Measurements from ENCODE around the gene KCTD21. TPM values are rescaled to one million over a fixed set of nuclear protein-coding genes. Genes with fewer than 3 reads are reported as not detected.

KCTD21 gene
- total RNA-seq, 1 donor from 2014 or later = 0.90 TPM

GRCh38 chr11:78200061-78200460 lies 11.6 kb upstream of the KCTD21 start:
- Histone ChIP-seq H3K9ac (no peak overlapping the region), H3K27me3 (no peaks in the 10 kb centered on the region), H3K4me1 (no peaks in the 10 kb centered on the region), H3F3A (ENCODE audit: low read depth) (no peaks in the 10 kb centered on the region), H2AFZ (replicated peaks) (no peak overlapping the region), H3K27ac (no peak overlapping the region), H3K36me3 (no peaks in the 10 kb centered on the region), H3K4me2 (no peak overlapping the region), H3K79me2 (ENCODE audit: low read depth) (no peaks in the 10 kb centered on the region), H4K20me1 (ENCODE audit: low read depth) (no peaks in the 10 kb centered on the region), H3K4me3 (no peak overlapping the region), H3K9me3 (ENCODE audit: low read depth) (no peaks in the 10 kb centered on the region)
- Mint-ChIP-seq H3K27ac (no peak overlapping the region), H3K4me1 (peaks cover 7% of the 10 kb centered on the region), H3K36me3 (peaks cover 15% of the 10 kb centered on the region), H3K27me3 (ENCODE audit: insufficient read depth, low read depth) (peaks cover 5% of the 10 kb centered on the region), H3K4me3 (no peak overlapping the region), H3K9me3 (no peaks in the 10 kb centered on the region)
- DNase-seq (ENCODE audit: low spot score) = no peak
- TF ChIP-seq EZH2 (IDR thresholded peaks at IDR 0.05) = no peak
- TF ChIP-seq CTCF (IDR thresholded peaks at IDR 0.05) = no peak
- TF ChIP-seq EZH2phosphoT487 (IDR thresholded peaks at IDR 0.05) = no peak

- H3K9me3 Mint-ChIP-seq = no peaks in the 10 kb centered on the region
- no peak for TF ChIP-seq EZH2phosphoT487 (IDR thresholded peaks at IDR 0.05)
- TF ChIP-seq CTCF (IDR thresholded peaks at IDR 0.05) = no peak
- no peak for TF ChIP-seq EZH2 (IDR thresholded peaks at IDR 0.05)
- no peaks in the 10 kb centered on the region for H3K79me2 ChIP-seq (ENCODE audit: low read depth)
- no peaks in the 10 kb centered on the region for H3K27me3 ChIP-seq
- H3K27ac ChIP-seq = no peak overlapping the region
- peaks cover 5% of the 10 kb centered on the region for H3K27me3 Mint-ChIP-seq (ENCODE audit: insufficient read depth, low read depth)
- H3K4me1 Mint-ChIP-seq = peaks cover 11% of the 10 kb centered on the region
- H3F3A ChIP-seq (ENCODE audit: low read depth) = no peaks in the 10 kb centered on the region
- H3K36me3 Mint-ChIP-seq = peaks cover 15% of the 10 kb centered on the region
- H3K27ac Mint-ChIP-seq = no peak overlapping the region
- H3K36me3 ChIP-seq = no peaks in the 10 kb centered on the region
- no peaks in the 10 kb centered on the region for H4K20me1 ChIP-seq (ENCODE audit: low read depth)
- H3K4me3 Mint-ChIP-seq = no peak overlapping the region
- no peak overlapping the region for H3K4me3 ChIP-seq
- no peak overlapping the region for H2AFZ ChIP-seq (replicated peaks)
- DNase-seq (ENCODE audit: low spot score) = no peak
- no peaks in the 10 kb centered on the region for H3K4me1 ChIP-seq
- no peaks in the 10 kb centered on the region for H3K9me3 ChIP-seq (ENCODE audit: low read depth)
- no peak overlapping the region for H3K9ac ChIP-seq
- H3K4me2 ChIP-seq = no peak overlapping the region
These were observed 11.2 kb upstream of the KCTD21 start for GRCh38 chr11:78199653-78200015.

- Mint-ChIP-seq H3K4me1 (peaks cover 15% of the 10 kb centered on the region), H3K36me3 (peaks cover 15% of the 10 kb centered on the region), H3K27me3 (ENCODE audit: insufficient read depth, low read depth) (peaks cover 5% of the 10 kb centered on the region), H3K9me3 (no peaks in the 10 kb centered on the region), H3K4me3 (no peak overlapping the region), H3K27ac (no peak overlapping the region)
- H2AFZ ChIP-seq (replicated peaks) = no peak overlapping the region
- H3F3A ChIP-seq (ENCODE audit: low read depth) = no peaks in the 10 kb centered on the region
- no peaks in the 10 kb centered on the region for H3K9me3 ChIP-seq (ENCODE audit: low read depth)
- H3K36me3 ChIP-seq = no peaks in the 10 kb centered on the region
- no peaks in the 10 kb centered on the region for H3K27me3 ChIP-seq
- no peak overlapping the region for H3K9ac ChIP-seq
- H3K4me1 ChIP-seq = no peaks in the 10 kb centered on the region
- H3K79me2 ChIP-seq (ENCODE audit: low read depth) = no peaks in the 10 kb centered on the region
- no peak overlapping the region for H3K27ac ChIP-seq
- TF ChIP-seq CTCF (IDR thresholded peaks at IDR 0.05) (no peak), EZH2 (IDR thresholded peaks at IDR 0.05) (no peak), EZH2phosphoT487 (IDR thresholded peaks at IDR 0.05) (no peak)
- no peaks in the 10 kb centered on the region for H4K20me1 ChIP-seq (ENCODE audit: low read depth)
- H3K4me3 ChIP-seq = no peak overlapping the region
- H3K4me2 ChIP-seq = no peak overlapping the region
- no peak for DNase-seq (ENCODE audit: low spot score)
These were observed 10.7 kb upstream of the KCTD21 start for GRCh38 chr11:78199015-78199652.

All from neural progenitor cell (in vitro differentiated cells).